Measurements from ENCODE around the gene MCOLN1. TPM values are rescaled to one million over a fixed set of nuclear protein-coding genes. Genes with fewer than 3 reads are reported as not detected.

The MCOLN1 gene
- total and polyA plus RNA-seq, 2 experiments from 2014 or later: 7.2 to 16.1 TPM

DNA sequence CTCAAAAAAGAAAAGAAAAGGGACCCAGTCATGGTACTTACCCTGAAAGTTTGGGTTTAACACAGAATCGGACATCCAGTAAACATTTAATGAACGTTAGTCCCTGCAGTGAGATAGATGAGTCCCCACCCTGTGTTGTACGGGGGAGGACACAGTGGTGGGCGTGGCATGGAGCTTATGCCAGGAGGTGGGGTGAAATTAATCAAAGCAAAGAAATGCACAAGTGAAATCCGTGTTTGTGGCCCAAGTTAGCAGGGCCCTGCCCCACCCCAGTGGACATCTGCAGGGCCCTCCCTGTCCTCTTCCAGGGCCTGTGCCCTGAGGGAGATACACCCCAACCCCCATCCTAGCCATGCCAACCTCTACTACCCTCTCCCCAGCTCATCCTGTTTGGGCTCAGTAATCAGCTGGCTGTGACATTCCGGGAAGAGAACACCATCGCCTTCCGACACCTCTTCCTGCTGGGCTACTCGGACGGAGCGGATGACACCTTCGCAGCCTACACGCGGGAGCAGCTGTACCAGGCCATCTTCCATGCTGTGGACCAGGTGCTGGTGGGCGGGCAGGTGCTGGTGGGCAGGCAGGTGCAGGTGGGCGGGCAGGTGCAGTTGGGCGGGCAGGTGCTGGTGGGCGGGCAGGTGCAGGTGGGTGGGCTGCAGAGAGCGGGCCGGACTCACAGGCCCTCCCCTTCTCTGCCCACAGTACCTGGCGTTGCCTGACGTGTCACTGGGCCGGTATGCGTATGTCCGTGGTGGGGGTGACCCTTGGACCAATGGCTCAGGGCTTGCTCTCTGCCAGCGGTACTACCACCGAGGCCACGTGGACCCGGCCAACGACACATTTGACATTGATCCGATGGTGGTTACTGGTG, 3.9 kb downstream of the MCOLN1 start (continued):
- TF ChIP-seq, protein P1, sequence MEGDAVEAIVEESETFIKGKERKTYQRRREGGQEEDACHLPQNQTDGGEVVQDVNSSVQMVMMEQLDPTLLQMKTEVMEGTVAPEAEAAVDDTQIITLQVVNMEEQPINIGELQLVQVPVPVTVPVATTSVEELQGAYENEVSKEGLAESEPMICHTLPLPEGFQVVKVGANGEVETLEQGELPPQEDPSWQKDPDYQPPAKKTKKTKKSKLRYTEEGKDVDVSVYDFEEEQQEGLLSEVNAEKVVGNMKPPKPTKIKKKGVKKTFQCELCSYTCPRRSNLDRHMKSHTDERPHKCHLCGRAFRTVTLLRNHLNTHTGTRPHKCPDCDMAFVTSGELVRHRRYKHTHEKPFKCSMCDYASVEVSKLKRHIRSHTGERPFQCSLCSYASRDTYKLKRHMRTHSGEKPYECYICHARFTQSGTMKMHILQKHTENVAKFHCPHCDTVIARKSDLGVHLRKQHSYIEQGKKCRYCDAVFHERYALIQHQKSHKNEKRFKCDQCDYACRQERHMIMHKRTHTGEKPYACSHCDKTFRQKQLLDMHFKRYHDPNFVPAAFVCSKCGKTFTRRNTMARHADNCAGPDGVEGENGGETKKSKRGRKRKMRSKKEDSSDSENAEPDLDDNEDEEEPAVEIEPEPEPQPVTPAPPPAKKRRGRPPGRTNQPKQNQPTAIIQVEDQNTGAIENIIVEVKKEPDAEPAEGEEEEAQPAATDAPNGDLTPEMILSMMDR (conservative IDR thresholded peaks at IDR 0.05; ENCODE audit: low read depth in 2 of 2): no peak
- TF ChIP-seq STAT1 (IDR thresholded peaks at IDR 0.05; ENCODE audit: unreplicated experiment) (no peak), ETS1 (IDR thresholded peaks at IDR 0.05) (no peak), CREB1 (CRISPR knock-in tag; IDR thresholded peaks at IDR 0.05; ENCODE audit: low read depth) (no peak), JUNB (IDR thresholded peaks at IDR 0.05; ENCODE audit: unreplicated experiment) (no peak), NANOG (IDR thresholded peaks at IDR 0.05; ENCODE audit: borderline replicate concordance) (no peak), POLR2AphosphoS5 (IDR thresholded peaks at IDR 0.05; ENCODE audit: low read depth) (no peak)

- no peak overlapping the region for H3K27ac ChIP-seq (ENCODE audit: low read depth)
- Mint-ChIP-seq H3K27ac (no peak overlapping the region), H3K4me3 (no peak overlapping the region), H3K36me3 (ENCODE audit: low read depth) (peaks cover 6% of the 10 kb centered on the region), H3K27me3 (ENCODE audit: insufficient read depth, low read depth, poor library complexity) (peaks cover 2% of the 10 kb centered on the region), H3K9me3 (no peaks in the 10 kb centered on the region), H3K4me1 (no peaks in the 10 kb centered on the region; the same call in 2 of the 3 replicates)
- H3K36me3 ChIP-seq (ENCODE audit: insufficient read depth): no peaks in the 10 kb centered on the region
- H3K4me1 ChIP-seq (ENCODE audit: insufficient read depth): peaks cover 7% of the 10 kb centered on the region; the same call in 1 of the 2 replicates
- no peak overlapping the region for H2AFZ ChIP-seq
- H3K27me3 ChIP-seq (ENCODE audit: insufficient read depth): no peaks in the 10 kb centered on the region
- no peak overlapping the region for H3K4me2 ChIP-seq
- H4K20me1 ChIP-seq (replicated peaks; ENCODE audit: insufficient read depth): no peaks in the 10 kb centered on the region
- DNase-seq (ENCODE audit: low spot score) (no peak), ATAC-seq (no peak)
- no peak for TF ChIP-seq ZNF114 (CRISPR knock-in tag; IDR thresholded peaks at IDR 0.05)
- TF ChIP-seq JUNB (IDR thresholded peaks at IDR 0.05; ENCODE audit: unreplicated experiment): no peak
- TF ChIP-seq ZNF331 (CRISPR knock-in tag; IDR thresholded peaks at IDR 0.05; ENCODE audit: low read depth): no peak
- TF ChIP-seq, protein P1 (conservative IDR thresholded peaks at IDR 0.05; ENCODE audit: low read depth in 2 of 2): no peak
- no peaks in the 10 kb centered on the region for H3K9me2 ChIP-seq (ENCODE audit: insufficient read depth)
- peaks cover 5% of the 10 kb centered on the region; the same call in 1 of the 2 replicates for H3K79me2 ChIP-seq (replicated peaks; ENCODE audit: insufficient read depth)
- no peaks in the 10 kb centered on the region; the same call in 1 of the 2 replicates for H3F3A ChIP-seq (replicated peaks; ENCODE audit: low read depth)
- no peak overlapping the region for H3K4me3 ChIP-seq
Measured at GRCh38 chr19:7527516-7528191, 5.2 kb downstream of the MCOLN1 start.

Data from GM23338 (cell line).